Activated CD4-positive, alpha-beta T cell treated with anti-CD3 and anti-CD28 coated beads, Interleukin-2, Interleukin-6, amounts not matched to agents 100 ng/mL and 50 ng/mL, durations not matched to agents 16 hours and 8 hours (primary cell): ENCODE data around the gene UMAD1.

ENCODE experiments used
- DNase-seq: peaks from one replicate; pipeline ENCODE4 v3.0.0-alpha.2; 2020

The UMAD1 gene

DNA sequence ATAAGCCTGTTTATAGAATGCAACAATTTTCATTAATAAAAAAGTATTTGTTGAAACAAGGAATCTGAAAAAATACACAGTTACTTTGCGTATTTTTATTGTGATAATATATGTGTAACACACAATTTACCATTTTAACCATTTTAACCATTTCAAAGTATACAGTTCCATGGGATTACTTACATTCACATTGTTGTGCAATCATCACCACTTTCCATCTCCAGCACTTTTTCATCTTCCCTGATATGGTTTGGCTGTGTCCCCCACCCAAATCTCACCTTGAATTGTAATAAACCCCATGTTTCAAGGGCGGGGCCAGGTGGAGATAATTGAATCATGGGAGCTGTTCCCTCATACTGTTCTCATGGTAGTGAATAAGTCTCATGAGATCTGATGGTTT is 266.8 kb downstream of the UMAD1 start:
- DNase-seq, result no peak

DNA sequence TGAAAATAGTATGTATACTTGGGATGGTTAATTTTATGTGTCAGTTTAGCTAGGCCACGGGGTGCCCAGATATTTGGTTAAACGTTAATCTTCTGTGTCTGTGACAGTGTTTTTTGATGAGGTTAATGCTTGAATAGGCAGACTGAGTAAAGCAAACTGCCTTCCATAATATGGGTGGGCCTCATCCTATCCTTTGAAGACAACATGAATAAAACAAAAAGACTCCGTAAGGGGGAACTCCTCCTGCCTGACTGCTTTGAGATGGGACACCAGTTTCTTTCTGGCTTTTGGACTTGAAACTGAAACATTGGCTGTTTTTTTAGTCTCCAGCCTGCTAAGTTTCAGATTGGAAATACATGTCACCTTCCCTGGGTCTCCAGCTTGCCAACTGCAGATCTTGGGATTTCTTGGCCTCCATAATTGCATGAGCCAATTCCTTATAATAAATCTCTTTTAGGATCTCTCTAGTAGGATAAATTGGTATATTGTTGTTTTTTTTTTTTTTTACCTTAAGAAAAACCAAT is 268.1 kb downstream of the UMAD1 start:
- no peak for DNase-seq

DNA sequence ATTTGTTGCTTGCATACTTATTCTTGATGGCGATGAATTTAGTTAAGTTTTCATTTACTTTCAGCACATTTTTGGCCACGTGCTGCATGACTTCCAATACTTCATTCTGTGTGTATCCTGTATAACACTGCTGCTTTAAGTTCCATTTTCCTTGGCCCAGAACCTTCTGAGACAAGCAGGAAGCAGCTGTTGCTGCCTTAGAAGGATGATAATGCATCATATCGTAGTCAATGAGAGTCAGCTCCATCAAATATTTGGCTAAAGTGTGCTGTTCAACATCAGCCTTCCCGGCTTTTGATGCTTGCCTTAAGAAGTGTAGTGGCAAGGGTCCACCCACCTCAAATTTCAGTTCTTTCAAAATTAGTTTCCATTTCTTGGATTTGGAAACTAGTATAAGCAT is 268.8 kb downstream of the UMAD1 start:
- no peak for DNase-seq

DNA sequence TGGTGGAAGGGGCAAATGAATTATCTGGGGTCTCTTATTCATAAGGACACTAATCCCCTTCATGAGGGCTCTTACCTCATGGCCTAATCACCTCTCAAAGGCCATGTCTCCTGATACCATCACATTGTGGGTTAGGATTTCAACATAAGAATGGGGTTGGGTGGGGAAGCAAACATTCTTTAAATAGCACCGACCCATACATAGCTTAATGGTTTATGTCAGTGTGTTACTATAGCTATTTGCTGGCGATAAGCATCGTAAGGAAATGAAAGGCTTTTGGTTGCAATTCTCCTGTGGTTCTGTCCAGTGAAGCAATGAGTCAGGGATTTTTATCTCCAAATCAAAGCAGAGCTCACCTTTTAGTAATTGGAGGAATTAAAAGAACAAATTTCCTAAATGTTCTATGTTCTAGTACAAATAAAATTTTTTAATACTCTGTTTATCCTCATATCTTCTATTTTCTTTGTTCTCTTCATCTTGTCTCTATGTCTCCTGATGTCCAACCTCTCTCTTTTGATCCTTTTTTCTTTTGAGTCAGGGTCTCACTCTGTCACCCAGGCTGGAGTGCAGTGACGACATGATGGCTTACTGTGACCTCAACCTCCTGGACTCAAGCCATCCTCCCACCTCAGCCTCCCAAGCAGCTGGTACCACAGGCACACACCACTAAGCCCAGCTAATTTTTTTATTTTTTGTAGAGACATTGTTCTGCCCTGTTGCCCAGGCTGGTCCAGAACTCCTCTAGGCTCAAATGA is 271.0 kb downstream of the UMAD1 start:
- DNase-seq, result no peak

DNA sequence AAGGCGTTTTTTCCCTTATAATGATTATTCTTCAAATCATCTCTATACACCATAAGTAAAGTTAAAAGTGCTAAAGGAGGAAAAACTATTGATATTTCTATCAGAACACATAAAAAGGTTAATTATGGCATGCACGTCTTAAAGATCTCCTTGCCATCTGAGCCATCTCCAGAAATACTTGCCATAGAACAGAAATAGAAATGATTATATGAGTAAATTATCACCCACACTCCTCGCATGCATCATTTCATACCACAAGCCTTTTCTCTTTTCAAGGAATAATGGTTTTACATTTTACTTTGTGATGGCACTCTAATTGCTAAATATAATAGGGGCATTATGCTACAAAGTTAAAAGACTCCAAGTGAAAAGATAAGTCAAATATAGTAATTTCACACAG is 272.4 kb downstream of the UMAD1 start:
- no peak for DNase-seq

DNA sequence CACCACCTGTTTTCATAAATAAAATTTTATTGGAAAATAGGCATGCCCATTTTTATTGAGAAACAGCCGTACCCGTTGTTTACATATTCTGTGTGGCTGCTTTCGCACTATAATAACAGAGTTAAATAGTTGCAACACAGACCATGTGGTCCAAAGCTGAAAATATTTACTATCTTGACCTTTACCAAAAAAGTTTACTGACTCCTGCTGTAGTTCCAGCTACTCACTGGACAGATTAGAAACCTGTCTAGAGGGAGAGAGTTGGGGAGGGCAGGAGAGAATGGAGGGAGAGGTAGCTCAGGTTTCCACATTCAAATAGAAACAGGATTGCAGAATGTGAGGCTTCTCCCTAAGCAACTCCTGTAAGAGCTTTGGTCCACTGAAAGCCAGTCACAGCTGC is 273.0 kb downstream of the UMAD1 start:
- no peak for DNase-seq

DNA sequence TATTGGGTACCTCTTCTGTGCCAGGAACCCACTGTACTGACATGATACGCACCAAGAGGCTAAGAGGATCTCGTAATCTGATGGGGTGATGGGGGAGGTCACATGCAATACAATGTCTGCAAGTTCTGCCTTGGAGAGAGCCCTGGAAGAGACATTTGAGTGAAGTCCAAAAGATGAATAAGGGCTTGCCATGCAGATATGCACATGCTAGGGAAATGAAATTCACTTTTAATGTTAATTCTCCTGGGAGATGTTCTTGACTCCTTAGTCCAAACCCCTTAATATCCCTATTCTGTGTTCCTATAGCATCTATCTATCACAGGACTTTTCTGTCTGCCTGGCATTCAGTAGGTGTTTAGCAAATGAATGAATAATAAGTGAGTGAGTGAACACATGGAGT is 274.0 kb downstream of the UMAD1 start:
- DNase-seq, result no peak

DNA sequence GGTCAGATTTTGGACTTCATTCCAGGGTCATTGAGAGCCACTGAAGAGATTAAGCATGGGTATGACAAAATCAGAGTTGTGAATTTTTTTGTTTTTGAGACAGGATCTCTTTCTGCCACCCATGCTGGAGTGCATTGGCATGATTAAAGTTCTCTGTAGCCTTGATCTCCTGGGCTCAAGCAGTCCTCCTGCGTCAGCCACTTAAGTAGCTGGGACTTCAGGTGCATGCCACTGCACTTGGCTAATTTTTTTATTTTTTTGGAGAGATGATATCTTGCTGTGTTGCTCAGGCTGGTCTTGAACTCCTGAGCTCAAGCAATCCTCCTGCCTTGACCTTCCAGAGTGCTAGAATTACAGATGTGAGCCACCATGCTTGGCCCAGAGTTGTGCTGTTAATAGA is 275.5 kb downstream of the UMAD1 start:
- no peak for DNase-seq

DNA sequence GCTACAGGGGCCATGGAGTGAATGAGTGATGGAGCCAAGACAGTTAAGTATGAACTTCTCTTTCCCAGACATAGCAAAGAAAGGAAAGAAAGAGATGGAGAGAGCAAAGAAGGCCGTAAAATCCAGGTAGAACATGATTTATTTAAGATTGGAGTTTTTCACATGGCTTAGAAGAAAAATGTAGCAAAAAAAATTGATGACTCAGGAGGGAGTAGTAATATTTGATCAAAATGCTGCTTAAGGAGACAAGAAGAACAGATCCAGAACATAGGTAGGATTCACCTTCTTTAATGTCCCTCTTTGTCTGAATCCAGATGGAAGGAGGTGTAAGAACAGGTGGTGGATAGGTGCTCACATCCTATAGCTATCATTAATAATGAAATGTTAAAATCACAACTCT is 277.0 kb downstream of the UMAD1 start:
- no peak for DNase-seq

DNA sequence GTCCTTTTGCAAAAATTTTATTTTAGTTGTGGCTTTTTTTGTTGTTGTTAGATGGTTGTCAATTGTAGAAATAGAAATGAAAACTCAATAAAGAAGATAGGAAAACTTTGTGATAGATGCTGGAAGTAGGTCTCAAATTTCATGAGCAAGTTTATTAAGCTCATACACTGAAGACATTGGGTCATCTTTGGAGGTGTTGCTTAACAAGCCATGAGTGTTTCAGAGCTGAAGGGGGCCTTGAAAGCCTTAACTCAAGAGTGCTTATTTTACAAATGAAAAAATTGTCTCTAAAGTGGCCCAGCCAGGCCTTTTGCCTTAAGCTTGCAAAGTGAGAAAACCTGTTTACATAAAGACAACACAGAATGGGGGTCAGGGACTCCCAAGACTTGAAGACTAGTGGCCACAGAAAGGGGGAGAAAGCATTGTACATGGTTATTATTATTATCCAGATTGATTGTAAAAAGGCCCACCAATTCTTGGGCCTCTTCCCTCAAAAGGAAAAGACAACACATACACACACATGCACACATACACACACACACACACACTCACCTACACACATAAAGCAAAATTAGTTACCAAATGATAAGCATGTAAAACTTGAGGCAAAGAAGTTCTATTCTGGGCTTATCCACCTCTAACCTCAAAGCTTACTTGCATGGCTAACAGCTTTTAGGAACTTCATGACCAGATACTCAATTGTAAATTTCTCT is 278.3 kb downstream of the UMAD1 start:
- DNase-seq, result no peak

DNA sequence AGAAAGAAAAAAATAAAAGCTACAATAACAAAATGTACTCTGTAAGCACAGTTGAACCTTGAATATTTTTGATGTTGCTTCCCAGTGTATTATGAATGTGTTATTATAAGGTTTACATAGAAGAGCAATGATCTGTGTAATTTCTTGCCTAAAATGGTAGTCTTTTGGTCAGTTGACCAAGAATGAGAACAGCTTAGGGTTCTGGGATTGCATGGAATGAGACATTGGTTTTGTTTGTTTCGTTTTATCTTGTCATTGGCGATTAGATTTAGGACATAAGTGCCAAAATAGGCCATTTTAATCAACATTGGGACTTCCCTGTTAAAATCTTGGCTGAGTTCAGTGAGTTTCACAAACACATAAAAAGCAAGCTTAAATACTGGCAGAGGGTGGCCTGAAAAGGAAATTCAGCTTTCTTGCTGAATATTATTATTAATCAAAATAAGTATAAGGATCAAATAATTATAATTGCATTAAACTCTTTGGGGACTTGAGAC is 278.9 kb downstream of the UMAD1 start:
- peak; percentile 14 for DNase-seq

DNA sequence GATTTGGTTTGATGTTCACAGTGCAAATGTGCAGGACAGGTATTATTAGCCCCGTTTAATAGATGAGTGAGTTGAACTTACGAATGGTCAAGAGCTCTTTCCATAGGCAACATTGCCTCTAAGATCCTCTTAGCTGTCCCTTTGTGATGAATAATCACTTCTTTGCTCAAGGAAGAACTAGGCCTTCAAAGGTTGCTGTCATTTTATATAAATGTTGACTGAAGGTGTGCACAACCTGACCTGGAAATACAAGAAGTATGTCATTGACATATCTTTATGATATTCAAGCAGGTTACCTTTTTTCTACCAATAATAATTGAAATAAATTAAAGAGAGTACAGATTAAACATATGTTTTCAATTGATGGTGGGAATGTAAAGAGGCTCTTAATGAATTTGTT is 279.5 kb downstream of the UMAD1 start:
- no peak for DNase-seq

DNA sequence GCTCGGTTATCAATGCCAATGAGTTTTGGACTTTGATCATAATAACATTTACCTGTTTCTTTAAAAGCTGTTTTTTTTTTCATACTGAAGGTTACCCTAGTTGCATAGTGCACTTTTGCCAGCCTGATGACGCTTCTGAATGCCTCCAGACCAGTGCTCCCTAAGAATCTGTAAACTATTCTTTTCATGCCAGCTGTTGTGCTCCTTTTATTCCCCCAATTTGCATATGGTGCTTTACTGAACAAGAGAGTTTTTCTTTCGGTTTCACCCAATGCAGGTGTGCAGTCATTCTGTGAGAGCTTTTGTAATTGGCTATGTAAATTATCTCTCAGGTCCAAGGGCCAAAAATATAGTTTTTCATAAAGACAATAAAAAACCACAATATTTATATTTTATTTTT is 279.9 kb downstream of the UMAD1 start:
- DNase-seq, result peak; percentile 56

DNA sequence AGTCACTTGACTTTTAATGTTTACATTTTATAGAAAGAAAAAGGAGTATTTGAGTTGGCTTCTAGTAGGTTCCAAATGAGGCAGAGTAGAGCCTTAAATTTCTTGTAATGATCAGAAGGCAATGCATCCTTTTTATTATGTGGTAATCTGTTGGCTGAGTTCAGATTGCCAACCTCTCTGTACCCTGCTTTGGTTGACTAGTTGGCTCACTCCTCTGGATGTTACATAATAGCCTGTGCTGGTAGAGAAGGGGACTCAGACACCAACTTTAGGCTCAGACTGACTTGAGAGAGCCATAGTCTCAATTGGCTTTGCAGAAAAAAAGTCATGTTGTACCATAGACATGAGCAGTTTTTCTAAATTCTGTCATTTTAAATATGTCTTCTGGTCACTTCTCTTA is 281.3 kb downstream of the UMAD1 start:
- no peak for DNase-seq

DNA sequence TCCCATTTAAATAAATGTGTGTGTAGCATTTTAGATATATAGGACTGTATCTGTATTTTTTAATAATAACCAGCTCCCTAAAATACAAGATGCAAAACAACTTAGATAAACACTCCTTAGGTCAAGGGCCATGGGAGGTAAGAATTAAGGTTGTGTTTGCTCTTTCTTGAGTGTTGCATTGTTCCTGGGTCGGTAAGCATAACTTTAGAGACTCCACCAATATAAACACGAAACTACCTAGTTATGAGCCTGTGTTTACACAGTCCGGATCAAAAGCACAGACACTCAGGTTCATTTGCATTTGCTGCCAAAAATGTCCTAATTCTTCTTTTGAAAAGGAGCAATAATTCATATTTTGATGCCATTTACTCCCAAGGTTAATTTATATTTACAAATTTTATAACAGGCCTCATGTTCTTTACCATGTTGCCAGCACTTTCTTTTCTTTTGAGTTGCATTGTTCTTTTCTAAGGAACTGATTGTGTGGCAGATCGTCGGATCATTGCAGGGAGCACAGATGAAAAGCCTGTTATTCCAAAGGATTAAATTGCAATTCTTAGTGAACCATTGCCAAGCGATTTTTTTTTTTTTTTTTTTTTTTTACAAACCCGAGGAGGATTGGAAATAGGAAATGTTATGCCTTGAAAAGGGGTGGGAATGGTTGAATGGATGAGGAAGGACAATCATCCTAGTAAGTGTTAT is 282.3 kb downstream of the UMAD1 start:
- no peak for DNase-seq

DNA sequence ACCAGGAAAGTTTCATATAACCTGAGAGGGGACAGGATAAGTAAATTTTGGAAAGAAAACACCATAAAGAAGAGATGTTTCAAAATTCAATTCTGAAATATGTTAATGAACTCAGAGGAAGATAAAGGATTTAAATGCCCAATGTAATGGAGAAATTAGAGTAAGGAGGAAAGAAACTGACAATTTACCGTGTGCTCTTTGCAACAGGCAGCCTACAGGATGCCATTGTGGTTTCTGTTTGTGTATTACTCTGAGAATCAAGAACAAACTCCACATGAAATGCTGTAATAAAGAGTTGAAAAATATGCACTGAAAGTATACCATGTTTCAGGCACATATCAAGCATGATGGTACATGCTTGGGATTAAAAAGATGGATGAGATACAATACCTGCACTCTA is 283.3 kb downstream of the UMAD1 start:
- DNase-seq, result no peak

DNA sequence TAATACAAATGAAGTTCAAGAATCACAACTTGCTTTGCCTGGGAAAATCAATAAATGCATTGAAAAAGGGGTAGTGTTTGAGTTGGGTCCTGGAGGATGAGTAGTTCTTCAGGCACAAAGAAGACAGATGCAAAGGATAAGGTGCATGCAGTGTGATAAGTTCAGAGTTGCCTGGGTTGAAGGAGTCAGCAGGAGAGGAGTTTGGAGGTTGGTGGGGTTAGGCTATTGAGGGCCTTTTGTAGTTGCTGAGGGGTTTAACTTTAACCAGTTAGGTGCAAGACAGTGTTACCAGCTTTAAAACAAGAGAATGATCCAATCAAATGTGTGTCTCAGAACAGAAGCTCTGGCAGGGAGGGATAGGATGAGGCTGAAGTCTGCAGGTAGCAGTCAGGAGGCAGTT is 283.8 kb downstream of the UMAD1 start:
- DNase-seq, result no peak
